Stimulated activated naive CD8-positive, alpha-beta T cell treated with anti-CD3 and anti-CD28 coated beads, Interleukin-15, Interleukin-2, amounts not matched to agents 100 U/mL and 50 U/mL, for 24 hours (primary cell): Measurements from ENCODE around the gene HIRA.
A peak's percentile ranks its signal among the peaks of the same experiment; 100 is the strongest.
"Not testable (repeated sequence)": the region's sequence is repeated elsewhere in the genome, so short reads cannot be mapped to it uniquely, and the experiment has no call there.

Experiments used
- ATAC-seq: fragments of 150-1000 bp; cut with Tn5 transposase; one replicate; pipeline ENCODE4 v1.10.0; 2021
- DNase-seq: peaks from one replicate; pipeline ENCODE4 v3.0.0; 2021

Gene HIRA

DNA sequence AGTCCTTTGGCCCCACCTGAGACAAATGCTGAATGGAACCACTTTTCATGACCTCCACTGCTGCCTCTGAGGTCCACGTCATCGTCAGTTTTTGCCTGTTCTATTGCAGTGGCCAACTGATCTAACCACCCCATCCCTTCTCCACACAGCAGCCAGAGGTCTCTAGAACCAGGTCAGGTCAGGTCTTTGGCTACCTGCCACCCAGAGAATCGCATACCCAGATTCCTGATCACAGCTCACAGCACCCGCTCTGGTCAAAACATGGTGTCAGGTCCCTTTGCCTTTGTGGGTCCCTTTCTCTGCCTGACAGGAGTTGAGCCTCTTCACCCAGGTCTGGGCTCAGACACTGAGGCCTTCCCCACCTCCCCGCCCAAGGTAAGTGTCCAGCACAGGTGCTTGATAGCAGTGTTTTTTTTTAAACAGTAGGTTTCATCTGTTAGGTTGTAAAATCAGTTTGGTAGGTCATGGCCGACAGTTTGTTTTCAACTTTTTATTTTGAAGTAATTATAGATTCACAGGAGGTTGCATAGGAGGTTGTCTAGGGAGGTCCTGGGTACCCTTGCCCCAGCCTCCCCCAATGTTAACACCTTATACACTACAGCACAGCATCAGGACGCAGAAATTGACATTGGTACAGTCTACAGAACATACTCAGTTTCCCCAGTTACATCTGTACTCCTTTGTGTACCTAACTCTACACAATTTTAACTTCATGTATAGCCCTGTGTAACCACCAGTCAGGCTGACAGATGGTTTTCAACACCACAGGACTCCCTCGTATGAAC lies 9.1 kb upstream of the HIRA start:
- ATAC-seq = no peak

GRCh38 chr22:19438298-19438697 lies 6.8 kb upstream of the HIRA start:
- ATAC-seq (no peak), DNase-seq (no peak)

More for the DNA sequence above, 9.1 kb upstream of the HIRA start:
- DNase-seq = no peak

GRCh38 chr22:19436444-19437161 lies 5.1 kb upstream of the HIRA start:
- not testable (repeated sequence) for ATAC-seq, DNase-seq

- no peak for ATAC-seq
- DNase-seq = no peak
Observed at GRCh38 chr22:19434829-19435580, 3.5 kb upstream of the HIRA start.

- DNase-seq = no peak
- ATAC-seq = no peak
Observed at GRCh38 chr22:19434401-19434800, 2.9 kb upstream of the HIRA start.

- DNase-seq = peak; percentile 95
- ATAC-seq = peak; percentile 93
Observed at GRCh38 chr22:19432133-19432851, 759 bp upstream of the HIRA start, which contains the start of gene MRPL40. Gene MRPL40, plus strand, starts transcription at chr22:19432545. Its CDS starts 10 bp downstream, at chr22:19432555.

- ATAC-seq = no peak
Observed at GRCh38 chr22:19430890-19431541, 517 bp downstream of the HIRA start.

DNA sequence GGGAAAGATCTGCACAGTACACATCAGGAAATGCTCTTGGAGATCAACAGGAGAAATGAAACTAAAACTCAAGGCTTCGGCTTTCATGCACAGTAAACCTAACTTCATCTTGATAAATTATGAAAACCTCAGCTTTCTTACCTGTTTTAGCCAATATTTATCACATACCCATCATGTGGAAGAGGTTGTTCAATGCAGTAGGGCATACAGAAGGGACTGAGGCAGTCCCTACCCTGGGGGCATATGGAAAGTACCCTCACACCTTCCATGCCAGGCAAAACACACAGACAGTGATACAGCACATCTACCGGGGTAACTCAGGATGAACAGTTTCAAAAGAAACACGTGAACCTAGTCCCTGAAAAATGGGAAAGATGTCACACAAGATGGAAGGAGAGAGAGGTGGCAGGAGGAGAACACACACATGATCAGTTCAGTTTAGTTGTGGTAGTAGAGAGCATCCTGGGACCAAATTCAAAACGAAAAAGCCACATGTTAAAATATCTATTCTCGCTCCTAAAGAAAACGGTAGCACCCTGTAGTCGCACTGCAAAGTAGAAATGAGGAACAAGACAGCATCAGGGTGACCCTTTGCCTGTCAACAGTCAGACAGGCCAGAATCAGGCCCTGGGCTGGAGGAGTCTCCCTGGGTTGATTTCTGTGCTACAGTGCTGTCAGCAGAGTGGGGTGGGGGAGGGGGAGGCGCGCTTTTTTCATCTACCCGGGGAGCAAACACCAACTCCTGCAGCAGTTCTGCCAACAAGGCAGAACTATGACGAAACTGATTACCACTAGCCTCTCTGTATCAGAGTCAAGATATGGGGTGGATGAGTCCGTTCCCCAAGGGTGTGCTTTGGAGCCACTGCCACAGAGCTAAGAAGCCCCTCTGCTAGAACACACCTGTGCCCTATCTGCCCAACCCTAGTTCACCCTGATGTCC lies 1.3 kb downstream of the HIRA start:
- peak; percentile 50 for DNase-seq
- ATAC-seq = no peak

More at GRCh38 chr22:19430890-19431541, 517 bp downstream of the HIRA start:
- DNase-seq = peak; percentile 51

DNA sequence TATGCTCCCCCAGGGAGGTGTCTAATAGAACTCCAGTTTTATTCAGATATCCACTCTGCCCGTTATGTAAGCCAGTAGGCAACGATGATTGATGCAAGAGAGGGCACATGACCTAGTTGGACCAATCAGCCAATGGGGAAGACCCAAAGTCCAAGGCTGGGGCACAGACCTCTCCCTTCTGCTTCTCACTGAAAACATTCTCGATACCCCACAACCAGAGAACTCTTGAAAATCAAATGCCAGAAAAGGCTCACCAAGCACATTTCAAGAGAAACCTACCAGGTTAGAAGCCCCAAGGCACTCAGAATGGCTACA lies 7.4 kb downstream of the HIRA start:
- DNase-seq (no peak), ATAC-seq (no peak)

DNA sequence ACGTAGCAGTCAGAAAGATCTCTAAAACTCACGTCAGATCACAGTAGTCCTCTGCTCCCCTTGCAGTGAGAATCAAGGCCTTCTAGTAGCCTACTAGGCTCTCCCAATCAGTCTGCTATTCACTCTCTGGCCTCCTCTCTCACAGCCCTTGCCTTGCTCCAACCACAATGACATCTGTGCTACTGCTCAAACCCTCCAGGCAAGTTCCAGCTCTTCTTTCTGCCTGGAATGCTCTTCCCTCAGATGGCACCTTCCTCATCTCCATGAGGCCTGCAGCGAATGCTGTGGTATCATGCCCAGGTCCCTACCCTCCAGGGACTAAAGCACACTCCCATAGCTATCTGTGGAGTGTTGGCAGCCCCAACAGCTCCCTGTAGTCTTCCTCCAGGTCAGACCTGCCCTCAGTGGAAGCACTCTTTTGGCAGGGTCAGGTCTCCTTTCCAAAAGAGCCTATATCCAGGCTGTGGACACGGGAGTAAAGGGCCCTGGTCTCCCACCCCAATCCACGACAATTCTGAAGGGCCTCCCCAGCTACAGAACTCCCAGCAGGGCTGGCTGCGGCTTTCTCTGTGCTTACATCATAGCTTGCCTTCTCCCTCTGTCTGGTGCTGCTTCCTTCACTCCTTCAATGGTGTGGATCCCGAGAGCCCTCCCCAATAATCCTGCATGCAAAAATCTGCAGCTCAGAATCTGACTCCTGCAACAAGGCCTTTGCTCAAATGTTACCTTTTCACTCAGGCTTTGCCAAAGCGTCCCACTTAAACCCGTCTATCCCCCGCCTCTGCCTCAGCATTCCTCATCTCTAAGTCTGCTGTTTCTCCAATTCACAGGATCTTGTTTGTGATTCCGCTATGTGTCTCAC lies 8.9 kb downstream of the HIRA start:
- DNase-seq (no peak), ATAC-seq (no peak)

DNA sequence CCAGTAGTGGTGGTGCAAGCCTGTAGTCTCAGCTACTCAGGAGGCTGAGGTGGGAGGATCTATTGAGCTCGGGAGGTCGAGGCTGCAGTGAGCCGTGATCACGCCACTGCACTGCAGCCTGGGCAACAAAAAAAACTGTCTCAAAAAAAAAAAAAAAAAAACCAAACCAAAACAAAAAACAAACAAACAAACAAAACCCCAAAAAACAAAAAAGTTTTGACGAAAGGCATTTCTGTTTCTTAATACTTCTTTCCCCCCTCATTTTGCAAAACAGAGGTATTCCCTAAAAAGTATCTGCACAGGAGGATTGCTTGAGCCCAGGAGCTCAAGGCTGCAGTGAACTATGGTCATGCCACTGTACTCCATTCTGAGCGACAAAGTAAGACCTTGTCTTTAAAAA lies 11.2 kb downstream of the HIRA start:
- no peak for ATAC-seq
- no peak for DNase-seq

DNA sequence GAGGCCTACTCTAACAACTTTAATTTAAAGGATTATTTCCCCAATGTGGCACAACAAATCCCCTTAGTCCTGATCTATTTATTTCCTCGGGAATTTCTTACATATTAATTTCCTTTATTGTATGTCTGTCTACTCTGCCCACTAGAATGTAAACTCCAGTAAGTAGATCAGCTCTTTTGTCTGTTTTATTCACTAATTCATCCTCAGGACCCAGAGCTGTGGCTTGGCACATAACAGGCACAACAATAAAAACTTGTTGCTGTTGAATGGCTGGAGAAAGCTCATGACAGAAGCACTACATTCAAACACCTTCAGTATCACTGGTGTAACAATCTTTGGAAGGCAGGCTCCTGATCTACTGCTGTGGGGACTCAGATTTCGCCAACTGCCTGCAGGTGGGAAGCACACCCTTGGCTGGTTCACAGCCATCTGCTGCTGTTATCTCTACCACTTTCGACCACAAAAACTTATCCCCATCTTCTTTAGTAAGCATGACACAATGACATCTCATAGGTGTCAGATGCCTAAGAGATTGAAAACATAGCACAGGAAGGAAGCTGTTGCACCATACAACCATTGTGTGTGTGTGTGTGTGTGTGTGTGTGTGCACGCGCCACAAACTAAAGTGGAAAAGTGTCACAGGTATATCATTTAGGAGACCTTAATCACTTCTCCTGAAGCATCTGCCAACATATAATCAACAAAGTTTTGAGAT lies 11.9 kb downstream of the HIRA start:
- DNase-seq (peak; percentile 41), ATAC-seq (peak; percentile 94)

- ATAC-seq (no peak), DNase-seq (no peak)
Observed at GRCh38 chr22:19419086-19419463, 12.5 kb downstream of the HIRA start.

- ATAC-seq (no peak), DNase-seq (no peak)
Observed at GRCh38 chr22:19412923-19413322, 18.6 kb downstream of the HIRA start.

- ATAC-seq = no peak
- no peak for DNase-seq
Observed at GRCh38 chr22:19412478-19412877, 19.1 kb downstream of the HIRA start.

- no peak for DNase-seq
- ATAC-seq = no peak
Observed at GRCh38 chr22:19411690-19412045, 19.9 kb downstream of the HIRA start.

DNA sequence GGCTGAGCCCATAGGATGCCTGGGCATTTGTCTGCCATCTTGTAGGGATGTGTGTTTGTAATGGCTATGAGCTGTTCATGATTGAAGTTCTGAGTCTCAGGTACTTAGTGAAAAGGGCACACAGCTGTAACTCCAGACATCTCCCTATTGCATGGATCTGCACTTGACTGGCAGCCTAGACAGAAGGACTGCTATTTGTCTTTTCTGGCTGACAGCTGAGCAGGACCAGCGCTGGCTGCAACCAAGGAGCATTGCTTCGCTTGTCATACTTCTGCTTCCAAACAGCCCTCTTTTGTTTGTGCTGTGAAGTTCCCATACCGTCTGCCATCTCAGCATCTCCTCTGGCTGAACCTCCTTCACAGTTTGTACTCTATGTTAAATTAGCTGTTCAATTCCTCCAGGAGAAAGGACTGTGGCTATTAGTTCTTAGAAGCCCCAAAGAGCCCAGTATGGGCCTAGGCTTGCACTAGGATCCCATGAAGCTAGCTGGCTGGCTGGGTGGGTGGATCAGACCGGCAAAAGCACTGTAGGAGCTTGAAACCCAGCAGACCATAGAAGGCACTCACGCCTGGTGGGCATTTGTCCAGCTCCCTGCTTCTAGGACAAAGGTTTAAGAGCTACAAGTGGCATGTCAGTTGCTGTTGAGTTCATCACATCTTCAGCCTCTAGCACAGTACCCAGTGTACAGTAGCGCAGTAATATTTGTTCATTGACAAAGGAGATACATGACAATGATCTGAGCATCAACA lies 20.4 kb downstream of the HIRA start:
- no peak for DNase-seq
- no peak for ATAC-seq
